GM12878 (cell line): ENCODE data around the gene CCL2. TPM values are rescaled to one million over a fixed set of nuclear protein-coding genes. Genes with fewer than 3 reads are reported as not detected.

ENCODE experiments used
- ATAC-seq: fragments of 200-7000 bp; cut with Tn5 transposase; 3 replicates; pipeline ENCODE4 v1.9.1; 2020; ENCODE audit warnings: mild to moderate bottlenecking, moderate library complexity
- BruUV-seq: library from RNA; stranded (reverse); fragments of 400-500 nt; replicated peaks from 2 replicates; lab custom pipeline; 2021; lab: Mats Ljungman, UMichigan
- CTCF ChIA-PET: fragments of 300-600 bp; sonication (Branson Sonifier 250); formaldehyde crosslinking; extraction: SDS; loops from one replicate; lab custom pipeline; 2021; ENCODE audit warnings: inconsistent platforms; lab: Yijun Ruan, JAX
- POLR2A ChIA-PET: fragments of 350-600 bp; formaldehyde crosslinking; extraction: SDS; loops from one replicate; lab custom pipeline; 2021; ENCODE audit warnings: inconsistent platforms; lab: Charles Lee
- RAD21 ChIA-PET: fragments of 300-600 bp; sonication (Branson Sonifier 250); formaldehyde crosslinking; loops from one replicate; lab custom pipeline; 2023; ENCODE audit warnings: antibody characterized with exemption; ENCODE audit not compliant: unreplicated experiment; lab: Charles Lee
- SMC1A ChIA-PET: fragments of 300-600 bp; sonication (Branson Sonifier 250); formaldehyde crosslinking; loops from one replicate; lab custom pipeline; 2023; ENCODE audit not compliant: unreplicated experiment, uncharacterized antibody; lab: Charles Lee
- DNase-seq: peaks from one replicate; pipeline ENCODE4 v3.0.0-alpha.2; 2011; ENCODE audit warnings: low read depth, low spot score
- FAIRE-seq: peaks from 3 replicates; lab custom pipeline; 2011; peaks lifted over from hg19 to GRCh38; lab: Jason Lieb, UNC
- H2AFZ ChIP-seq: 2 replicates; pipeline ENCODE4 v1.6.0; 2011; ENCODE audit warnings: low read depth, low read length, control low read depth; ENCODE audit not compliant: control insufficient read depth
- H3K27ac ChIP-seq: 2 replicates; pipeline ENCODE4 v1.5.1; 2011; ENCODE audit warnings: control low read depth; ENCODE audit not compliant: control insufficient read depth, insufficient read depth
- H3K27me3 ChIP-seq, 2 experiments: replicated peaks in 1 of 2; 2 replicates each; pipeline versions ENCODE4 v1.6.0 to v1.6.1; 2011; ENCODE audit warnings: low read length in 1 of 2; ENCODE audit not compliant: control insufficient read depth in 2 of 2, insufficient read depth in 2 of 2
- H3K36me3 ChIP-seq, 2 experiments: 2 replicates each; pipeline ENCODE4 v1.5.1; 2011; ENCODE audit warnings: low read length in 1 of 2; ENCODE audit not compliant: control insufficient read depth in 2 of 2, insufficient read depth in 2 of 2
- H3K4me1 ChIP-seq: 2 replicates; pipeline ENCODE4 v1.6.1; 2011; ENCODE audit warnings: mild to moderate bottlenecking, low read length, moderate library complexity, mixed read lengths; ENCODE audit not compliant: control insufficient read depth, insufficient read depth
- H3K4me2 ChIP-seq: 2 replicates; pipeline ENCODE4 v1.6.0; 2011; ENCODE audit warnings: control low read depth; ENCODE audit not compliant: control insufficient read depth, insufficient read depth
- H3K4me3 ChIP-seq: fragments of 200-600 bp; sonication (generic); 2 replicates; pipeline ENCODE4 v1.5.1; 2016
- H3K79me2 ChIP-seq: 2 replicates; pipeline ENCODE4 v1.6.0; 2011; ENCODE audit warnings: low read length; ENCODE audit not compliant: control insufficient read depth, insufficient read depth
- H3K9ac ChIP-seq: 2 replicates; pipeline ENCODE4 v1.8.0; 2011; ENCODE audit warnings: low read length, control low read depth, mixed read lengths; ENCODE audit not compliant: control insufficient read depth, insufficient read depth
- H3K9me3 ChIP-seq: replicated peaks from 3 replicates; pipeline ENCODE4 v1.5.1; 2011; ENCODE audit warnings: mild to moderate bottlenecking, low read length; ENCODE audit not compliant: control insufficient read depth, insufficient read depth
- H4K20me1 ChIP-seq: 2 replicates; pipeline ENCODE4 v1.6.0; 2011; ENCODE audit not compliant: control insufficient read depth, insufficient read depth
- ATF7 ChIP-seq: fragments of 450-650 bp; IDR thresholded peaks from 2 replicates; pipeline ENCODE4 v1.6.1; 2016; ENCODE audit warnings: low read depth, mild to moderate bottlenecking
- CBX3 ChIP-seq: fragments of 200-600 bp; sonication (generic); IDR thresholded peaks from 2 replicates; pipeline ENCODE4 v1.6.1; 2016; ENCODE audit warnings: low read depth, borderline replicate concordance
- JUNB ChIP-seq: IDR thresholded peaks from 2 replicates; pipeline ENCODE4 v1.6.1; 2016; ENCODE audit warnings: antibody characterized with exemption, mild to moderate bottlenecking
- RAD51 ChIP-seq: fragments of 450-650 bp; IDR thresholded peaks from 2 replicates; pipeline ENCODE4 v1.6.1; 2016; ENCODE audit warnings: moderate library complexity, mild to moderate bottlenecking, inconsistent platforms
- SMARCA5 ChIP-seq: fragments of 450-650 bp; IDR thresholded peaks from 2 replicates; pipeline ENCODE4 v1.6.1; 2017; ENCODE audit warnings: mild to moderate bottlenecking
- TAF1 ChIP-seq: IDR thresholded peaks from 2 replicates; pipeline ENCODE4 v1.6.1; 2011; ENCODE audit warnings: mild to moderate bottlenecking, low read depth, low read length, borderline replicate concordance
- WGBS: methylation state at CpG from one replicate; pipeline ENCODE4 v1.1.6; 2016; ENCODE audit warnings: low lambda C conversion rate; ENCODE audit not compliant: insufficient replicate concordance, insufficient coverage; ENCODE audit errors: missing lambda C conversion rate; 5-methylcytosine and 5-hydroxymethylcytosine counted together
- in situ Hi-C: fragments of 300-500 bp; cut with MboI; formaldehyde crosslinking; loops from 9 replicates; pipeline ENCODE4 v1.14.3; 2018; ENCODE audit warnings: mixed read lengths
- intact Hi-C: fragments of 100-400 bp; cut with micrococcal nuclease; formaldehyde crosslinking; loops from one replicate; pipeline ENCODE4 v1.14.2; 2022; ENCODE audit not compliant: unreplicated experiment
- polyA plus RNA-seq, 11 experiments: library from polyadenylated mRNA; depleted of rRNA in 4 of 11; unstranded in 6 of 11; stranded (reverse) in 5 of 11; fragments of >200 nt; fragmentation: Nextera tagmentation in 4 of 11; fragmentation: Illumina TruSeq in 1 of 11; extraction: Ambion mirVana in 4 of 11; extraction: Trizol in 1 of 11; gene quantifications; 1 replicate in 1 of 11; 2 replicates in 10 of 11; pipeline versions ENCODE4 v1.2.1 to v1.2.3, GENCODE V29; 2011 to 2016; ENCODE audit warnings: inconsistent platforms in 2 of 11, missing spikeins in 2 of 11, low read depth in 1 of 11
- total RNA-seq, 4 experiments: library from RNA; depleted of rRNA in 3 of 4; stranded (reverse); fragments of >200 nt in 3 of 4; fragmentation: Illumina TruSeq in 1 of 4; extraction: Trizol in 1 of 4; gene quantifications; 2 replicates each; pipeline versions ENCODE4 v1.2.1 to v1.2.3, GENCODE V29; 2013 to 2021
- TF ChIP-seq, protein P1 (sequence below): fragments of 450-650 bp; IDR thresholded peaks from 2 replicates; pipeline ENCODE4 v1.6.1; 2017; ENCODE audit warnings: mild to moderate bottlenecking, moderate library complexity

The CCL2 gene
- total and polyA plus RNA-seq, 10 of the 15 experiments (the other 5 are each of a cell fraction or from before 2014, with no cell fraction given) = 0.16 to 0.18 TPM; not detected in 8

GRCh38 chr17:34249061-34249460 is 6.0 kb upstream of the CCL2 start:
- Histone ChIP-seq H3K36me3 (no peaks in the 10 kb centered on the region), H4K20me1 (no peaks in the 10 kb centered on the region), H2AFZ (no peak overlapping the region), H3K27ac (no peak overlapping the region), H3K79me2 (no peaks in the 10 kb centered on the region), H3K4me1 (peaks cover 17% of the 10 kb centered on the region), H3K4me2 (no peak overlapping the region), H3K9ac (no peak overlapping the region), H3K27me3 (peaks cover 1 to 5% of the 10 kb centered on the region in 2 experiments; a peak in 3 of 4 replicates), H3K4me3 (no peak overlapping the region), H3K9me3 (no peaks in the 10 kb centered on the region; the same call in 2 of the 3 replicates)
- SMC1A ChIA-PET = no interaction called here
- no peak for TF ChIP-seq TAF1
- TF ChIP-seq, protein P1, sequence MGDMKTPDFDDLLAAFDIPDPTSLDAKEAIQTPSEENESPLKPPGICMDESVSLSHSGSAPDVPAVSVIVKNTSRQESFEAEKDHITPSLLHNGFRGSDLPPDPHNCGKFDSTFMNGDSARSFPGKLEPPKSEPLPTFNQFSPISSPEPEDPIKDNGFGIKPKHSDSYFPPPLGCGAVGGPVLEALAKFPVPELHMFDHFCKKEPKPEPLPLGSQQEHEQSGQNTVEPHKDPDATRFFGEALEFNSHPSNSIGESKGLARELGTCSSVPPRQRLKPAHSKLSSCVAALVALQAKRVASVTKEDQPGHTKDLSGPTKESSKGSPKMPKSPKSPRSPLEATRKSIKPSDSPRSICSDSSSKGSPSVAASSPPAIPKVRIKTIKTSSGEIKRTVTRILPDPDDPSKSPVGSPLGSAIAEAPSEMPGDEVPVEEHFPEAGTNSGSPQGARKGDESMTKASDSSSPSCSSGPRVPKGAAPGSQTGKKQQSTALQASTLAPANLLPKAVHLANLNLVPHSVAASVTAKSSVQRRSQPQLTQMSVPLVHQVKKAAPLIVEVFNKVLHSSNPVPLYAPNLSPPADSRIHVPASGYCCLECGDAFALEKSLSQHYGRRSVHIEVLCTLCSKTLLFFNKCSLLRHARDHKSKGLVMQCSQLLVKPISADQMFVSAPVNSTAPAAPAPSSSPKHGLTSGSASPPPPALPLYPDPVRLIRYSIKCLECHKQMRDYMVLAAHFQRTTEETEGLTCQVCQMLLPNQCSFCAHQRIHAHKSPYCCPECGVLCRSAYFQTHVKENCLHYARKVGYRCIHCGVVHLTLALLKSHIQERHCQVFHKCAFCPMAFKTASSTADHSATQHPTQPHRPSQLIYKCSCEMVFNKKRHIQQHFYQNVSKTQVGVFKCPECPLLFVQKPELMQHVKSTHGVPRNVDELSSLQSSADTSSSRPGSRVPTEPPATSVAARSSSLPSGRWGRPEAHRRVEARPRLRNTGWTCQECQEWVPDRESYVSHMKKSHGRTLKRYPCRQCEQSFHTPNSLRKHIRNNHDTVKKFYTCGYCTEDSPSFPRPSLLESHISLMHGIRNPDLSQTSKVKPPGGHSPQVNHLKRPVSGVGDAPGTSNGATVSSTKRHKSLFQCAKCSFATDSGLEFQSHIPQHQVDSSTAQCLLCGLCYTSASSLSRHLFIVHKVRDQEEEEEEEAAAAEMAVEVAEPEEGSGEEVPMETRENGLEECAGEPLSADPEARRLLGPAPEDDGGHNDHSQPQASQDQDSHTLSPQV = no peak
- TF ChIP-seq RAD51 = no peak
- TF ChIP-seq ATF7 = no peak
- TF ChIP-seq CBX3 = no peak
- no peak for TF ChIP-seq SMARCA5
- no peak for TF ChIP-seq JUNB
- no TSS peak for BruUV-seq
- intact Hi-C loops (no loop called here), in situ Hi-C loops (no loop called here)
- CTCF ChIA-PET = interaction anchor here (1.2 kb wide), 1 partner anchor 13 kb away, joined by 5 read pairs; no protein-coding TSS in a partner anchor
- RAD21 ChIA-PET = no interaction called here
- 5% methylated on average over 1 of the region's 1 CpG for WGBS
- DNase-seq = no peak
- no peak for FAIRE-seq
- no peak for ATAC-seq
- POLR2A ChIA-PET = no interaction called here
